Ramos (cell line): ENCODE results near the gene SPHK2.
"Not testable (repeated sequence)": the region's sequence is repeated elsewhere in the genome, so short reads cannot be mapped to it uniquely, and the experiment has no call there.

Experiments
- in situ Hi-C: fragments of 300-500 bp; cut with MboI; formaldehyde crosslinking; loops from one replicate; pipeline ENCODE4 v1.14.3; 2022; ENCODE audit warnings: low sequenced_read_pairs; ENCODE audit not compliant: unreplicated experiment

Gene SPHK2

DNA sequence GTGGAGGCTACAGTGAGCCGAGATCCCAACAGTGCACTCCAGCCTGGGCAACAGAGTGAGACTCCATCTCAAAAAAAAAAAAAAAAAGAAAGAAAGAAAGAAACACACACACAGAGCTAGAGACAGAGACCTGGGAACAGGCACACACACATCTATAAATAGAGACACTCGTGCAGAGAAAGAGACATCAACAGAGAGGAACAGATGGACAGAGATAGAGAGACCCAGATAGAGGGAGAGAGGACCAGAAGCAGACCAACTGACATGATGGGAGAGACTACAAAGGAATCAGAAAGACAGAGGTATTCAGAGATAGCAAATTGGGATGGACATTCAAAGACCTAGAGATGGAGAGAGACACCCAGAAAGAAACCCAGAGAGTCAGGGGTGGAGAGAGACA is 28.8 kb downstream of the SPHK2 start:
- in situ Hi-C loops: loop anchor here (10.0 kb wide), 1 partner anchor 317 kb away; the partner anchor contains the start of gene FTL

DNA sequence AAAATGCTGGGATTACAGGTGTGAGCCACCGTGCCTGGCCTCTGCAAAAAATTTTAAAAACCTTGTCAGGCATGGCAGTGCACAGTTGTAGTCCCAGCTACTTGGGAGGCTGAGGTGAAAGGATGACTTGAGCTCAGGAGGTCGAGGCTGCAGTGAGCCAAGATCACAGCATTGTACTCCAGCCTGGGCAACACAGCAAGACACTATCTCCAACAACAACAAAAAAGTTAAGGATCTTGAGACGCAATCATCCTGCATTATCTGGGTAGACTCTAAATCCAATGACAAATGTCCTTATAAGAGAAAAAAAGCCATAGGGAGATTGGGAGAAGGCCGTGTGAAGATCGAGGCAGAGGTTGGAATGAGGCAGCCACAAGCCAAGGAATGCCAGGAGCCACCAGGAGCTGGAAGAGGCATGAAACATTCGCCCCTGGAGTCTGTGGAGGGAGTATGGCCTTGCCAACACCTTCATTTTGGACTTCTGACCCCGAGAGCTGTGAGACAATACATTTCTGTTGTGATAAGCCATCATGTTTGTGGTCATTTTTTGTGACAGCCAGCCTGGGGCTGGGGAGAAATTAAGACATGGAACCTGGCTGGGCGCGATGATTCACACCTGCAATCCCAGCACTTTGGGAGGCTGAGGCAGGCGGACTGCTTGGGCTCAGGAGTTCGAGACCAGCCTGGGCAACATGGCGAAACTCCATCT is 31.8 kb downstream of the SPHK2 start:
- in situ Hi-C loops: no loop called here

DNA sequence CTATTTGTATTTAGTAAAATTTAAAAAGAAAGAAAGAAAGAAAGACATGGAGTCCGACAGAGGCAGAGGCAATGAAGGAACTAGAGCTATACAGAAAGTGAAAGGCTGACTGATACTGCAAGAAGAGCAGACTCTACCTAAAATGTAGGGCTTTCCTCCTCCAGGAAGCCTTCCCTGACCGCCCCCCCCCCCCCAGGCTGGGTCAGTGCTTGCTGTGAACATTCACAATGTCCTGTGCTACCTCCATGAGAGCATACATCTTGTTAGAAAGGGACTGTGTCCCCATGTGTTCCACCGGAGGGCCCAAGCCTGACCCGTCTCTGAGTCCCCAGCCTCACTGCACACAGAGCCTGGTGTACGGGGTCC is 32.4 kb downstream of the SPHK2 start:
- in situ Hi-C loops: no loop called here

DNA sequence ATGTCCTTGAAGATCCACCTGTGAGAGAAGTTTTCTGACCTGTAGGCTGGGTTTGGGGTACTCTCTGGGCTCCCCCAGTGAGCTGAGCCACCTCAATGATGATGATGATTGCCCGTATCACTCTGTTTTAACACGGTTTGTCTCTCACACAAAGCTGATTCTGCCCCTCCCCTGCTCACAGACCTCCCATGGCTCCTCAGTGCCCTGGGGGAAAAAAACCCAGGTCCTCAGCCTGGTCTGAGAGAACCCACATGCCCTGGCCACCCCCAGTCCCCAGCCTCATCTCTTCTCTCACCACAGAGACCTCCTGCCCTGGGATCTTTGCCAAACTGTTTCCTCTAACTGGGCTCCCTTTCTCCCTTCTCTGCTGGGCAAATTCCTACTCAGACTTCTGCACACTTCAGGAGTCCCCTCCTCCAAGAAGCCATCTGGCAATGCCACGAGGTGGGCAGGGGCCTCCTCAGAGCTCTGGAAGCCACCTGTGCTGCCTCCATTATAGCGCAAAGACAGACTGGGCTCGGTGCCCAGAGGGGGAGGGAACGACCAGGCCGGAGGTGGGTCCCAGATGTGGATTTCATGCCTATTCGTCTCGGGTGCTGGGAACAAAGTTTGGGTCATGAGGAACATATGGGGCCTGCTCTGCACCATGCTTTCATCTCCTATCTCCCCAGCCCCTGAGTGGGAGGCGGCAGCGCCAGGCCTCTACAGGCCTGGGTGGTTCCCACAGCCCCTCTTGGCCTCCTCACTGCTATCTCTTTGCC is 35.2 kb downstream of the SPHK2 start:
- in situ Hi-C loops: no loop called here

DNA sequence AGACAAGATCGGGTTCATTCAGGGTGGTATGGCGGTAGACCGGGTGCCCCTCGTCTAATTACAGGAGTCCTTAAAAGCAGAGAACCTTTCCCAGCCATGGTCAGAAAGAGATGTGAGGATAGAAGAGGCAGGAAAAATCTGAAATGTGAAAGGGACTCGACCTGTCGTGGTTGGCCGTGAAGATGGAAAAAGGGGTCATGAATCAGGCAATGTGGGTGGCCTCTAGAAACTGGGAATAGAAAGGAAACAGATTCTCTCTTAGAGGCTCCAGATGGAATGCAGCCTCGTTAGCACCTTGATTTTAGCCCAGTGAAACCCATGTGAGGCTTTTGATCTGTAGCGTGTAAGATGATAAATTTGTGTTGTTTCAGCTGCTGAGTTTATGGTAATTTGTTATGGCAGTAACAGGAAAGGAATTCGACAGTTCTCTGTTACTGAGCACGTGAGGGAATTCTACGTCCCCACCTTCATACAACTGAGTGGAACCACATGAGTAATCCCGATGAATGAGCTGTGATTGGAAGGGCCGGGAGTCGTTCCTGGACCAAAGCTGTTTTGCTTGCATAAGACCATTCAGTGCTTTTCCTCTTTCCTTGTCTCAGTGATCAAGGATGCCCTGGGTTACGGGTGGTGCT is 37.7 kb downstream of the SPHK2 start:
- in situ Hi-C loops: no loop called here

DNA sequence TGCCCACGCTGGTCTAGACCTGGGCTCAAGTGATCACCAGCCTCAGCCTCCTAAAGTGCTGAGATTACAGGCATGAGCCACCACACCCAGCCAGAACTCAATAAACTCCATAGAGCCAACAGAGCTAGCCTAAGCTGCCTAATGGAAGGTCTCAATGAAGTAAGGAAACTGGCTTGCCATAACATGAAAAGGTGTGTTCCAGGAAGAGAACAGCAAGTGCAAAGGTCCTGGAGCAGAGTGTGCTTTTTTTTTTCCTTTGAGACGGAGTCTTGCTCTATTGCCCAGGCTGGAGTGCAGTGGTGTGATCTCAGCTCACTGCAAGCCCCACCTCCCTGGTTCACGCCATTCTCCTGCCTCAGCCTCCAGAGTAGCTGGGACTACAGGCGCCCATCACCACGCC is 38.5 kb downstream of the SPHK2 start:
- in situ Hi-C loops: not testable (repeated sequence)

DNA sequence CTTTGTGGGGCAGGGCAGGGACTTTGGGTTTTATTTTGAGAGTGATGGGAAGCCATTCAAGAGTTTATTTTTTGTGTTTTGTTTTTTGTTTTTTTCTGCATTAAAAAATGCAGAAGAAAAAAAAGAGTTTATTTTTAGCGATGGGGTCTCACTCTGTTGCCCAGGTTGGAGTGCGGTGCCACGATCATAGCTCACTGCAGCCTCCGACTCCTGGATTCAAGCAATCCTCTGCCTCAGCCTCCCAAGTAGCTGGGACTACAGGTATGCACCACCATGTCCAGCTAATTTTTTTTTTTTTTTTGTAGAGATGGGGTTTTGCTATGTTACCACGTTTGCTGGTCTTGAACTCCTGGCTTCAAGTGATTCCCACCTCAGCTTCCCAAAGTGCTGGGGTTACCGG is 39.2 kb downstream of the SPHK2 start:
- in situ Hi-C loops: no loop called here

DNA sequence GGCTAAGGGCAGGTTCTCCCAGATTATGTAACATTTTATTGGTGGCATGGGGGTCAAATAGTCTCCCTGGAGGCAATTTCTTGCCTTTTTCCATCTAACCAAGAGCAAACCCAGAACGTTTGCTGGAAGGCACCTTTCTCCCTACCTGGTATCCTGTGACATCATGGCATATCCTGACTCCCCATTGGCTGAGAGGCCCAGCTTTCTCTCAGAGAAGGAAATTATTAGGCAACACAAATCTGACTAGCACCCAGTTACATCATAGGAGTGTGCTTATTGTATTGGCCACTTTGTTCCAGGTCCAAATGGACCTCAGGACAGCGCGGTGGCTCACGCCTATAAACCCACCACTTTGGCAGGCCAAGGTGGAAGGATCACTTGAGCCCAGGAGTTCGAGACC is 40.5 kb downstream of the SPHK2 start:
- in situ Hi-C loops: no loop called here

DNA sequence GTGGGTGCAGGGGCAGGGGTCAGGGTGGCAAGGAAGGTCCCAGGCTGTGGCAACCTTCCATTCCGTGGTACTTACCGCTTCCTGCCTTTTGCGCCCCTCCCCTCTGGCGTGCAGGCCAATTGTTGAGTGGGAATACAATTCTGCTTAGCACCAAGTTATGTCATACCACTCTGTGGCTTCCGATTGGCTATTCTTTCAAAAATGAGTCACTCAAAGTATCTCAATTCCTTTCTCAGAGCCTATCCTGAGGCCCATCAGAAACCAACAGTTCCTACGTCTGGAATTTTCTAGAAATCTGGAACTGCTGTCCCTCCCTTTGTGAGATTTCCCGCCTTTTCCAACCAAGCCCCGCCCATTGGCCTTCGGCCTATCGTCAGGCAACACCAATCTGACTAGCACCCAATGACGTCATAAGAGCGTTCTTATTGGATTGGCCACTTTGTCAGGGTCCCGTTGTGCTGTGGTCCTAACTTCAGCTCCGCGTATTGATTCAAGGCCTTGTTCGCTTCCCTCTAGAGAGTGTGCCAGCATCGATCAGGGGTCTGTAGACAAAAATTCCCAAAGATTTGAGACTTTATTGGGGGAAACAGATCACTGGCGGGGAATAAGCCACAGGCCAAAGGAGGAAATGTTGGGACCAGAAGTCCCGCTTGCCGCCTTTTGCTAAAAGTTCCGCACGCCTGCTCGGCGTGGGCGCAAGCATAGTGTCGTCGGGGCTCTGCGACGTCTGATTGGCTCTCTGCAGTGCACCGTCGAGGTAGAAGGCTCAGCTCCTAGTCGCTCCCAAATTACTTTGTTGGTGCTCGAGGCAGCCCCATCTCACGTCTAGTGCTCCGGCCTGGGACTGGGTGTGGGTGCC is 41.8 kb downstream of the SPHK2 start:
- in situ Hi-C loops: no loop called here

DNA sequence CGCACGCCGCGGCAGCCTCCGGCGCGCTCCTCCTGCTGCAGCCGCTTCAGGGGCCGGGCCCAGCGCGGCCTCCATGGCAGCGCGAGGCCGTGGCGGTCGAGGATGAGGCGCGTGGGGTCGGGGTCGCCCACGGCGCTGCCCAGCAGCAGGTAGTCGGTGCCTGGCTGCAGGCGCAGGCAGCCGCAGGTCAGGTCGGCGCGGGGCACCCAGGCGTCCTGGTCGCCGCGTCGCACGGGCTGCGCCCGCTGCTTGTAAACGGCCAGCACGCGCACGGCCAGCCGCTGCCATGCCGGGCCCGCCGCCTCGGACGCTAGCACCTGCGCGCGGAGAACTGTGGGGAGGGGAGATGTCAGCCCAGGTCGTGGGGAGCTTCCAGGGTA is 42.4 kb downstream of the SPHK2 start:
- in situ Hi-C loops: no loop called here

DNA sequence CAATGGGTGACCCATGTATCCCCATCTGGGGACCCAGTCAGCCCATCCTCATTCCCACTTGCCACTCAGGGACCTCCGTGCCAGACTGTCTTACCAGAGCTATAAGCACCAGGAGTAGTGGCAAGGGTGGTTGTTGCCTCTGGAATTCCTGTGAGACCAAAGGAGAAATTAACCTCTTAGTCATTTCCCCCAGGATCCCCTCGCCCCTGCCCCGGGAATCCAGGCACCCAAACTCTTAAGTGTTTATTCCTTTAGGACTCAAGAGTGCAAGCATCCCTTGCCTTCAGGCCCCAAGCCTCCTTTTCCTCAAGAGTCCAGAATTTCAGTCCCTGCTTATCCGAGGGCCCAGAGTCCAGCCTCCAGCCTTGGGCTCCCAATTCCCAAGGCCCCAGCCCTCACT is 44.4 kb downstream of the SPHK2 start:
- in situ Hi-C loops: no loop called here

DNA sequence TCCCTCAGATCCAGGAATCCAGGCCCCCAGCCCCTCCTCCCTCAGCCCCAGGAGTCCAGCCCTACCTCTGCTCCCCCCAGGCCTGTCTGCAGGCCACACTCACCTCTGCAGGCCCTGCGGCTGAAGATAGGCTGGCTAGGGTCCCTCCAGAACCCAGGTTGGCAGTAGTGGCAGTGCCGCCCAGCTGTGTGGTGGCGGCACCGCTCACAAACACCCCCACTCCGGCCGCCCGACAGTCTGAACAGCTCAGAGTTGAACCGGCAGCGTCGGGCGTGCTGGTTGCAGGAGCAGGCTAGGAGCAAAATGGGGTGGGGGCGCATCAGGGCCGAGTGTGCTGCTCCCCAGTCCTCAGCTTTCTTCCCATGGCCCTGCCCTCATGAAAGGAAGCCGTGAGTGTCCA is 45.2 kb downstream of the SPHK2 start:
- in situ Hi-C loops: no loop called here

DNA sequence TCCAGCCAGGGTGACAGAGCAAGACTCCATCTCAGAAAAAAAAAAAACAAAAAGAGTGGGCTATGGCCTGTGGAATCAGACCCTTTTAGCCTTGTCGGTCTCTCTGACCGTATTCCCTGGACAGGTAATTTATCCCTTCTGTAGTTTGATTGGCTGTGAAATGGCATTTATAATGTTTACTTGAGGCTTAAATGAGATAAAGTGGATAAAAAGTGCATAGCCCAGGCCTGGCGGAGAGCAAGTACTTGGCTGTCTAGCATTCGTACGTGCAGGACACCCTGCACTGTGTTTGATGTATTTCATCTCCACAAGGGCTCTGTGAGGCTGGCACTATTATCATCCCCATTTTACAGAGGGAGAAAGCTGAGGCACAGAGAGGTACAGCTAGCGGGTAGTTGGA is 46.5 kb downstream of the SPHK2 start:
- in situ Hi-C loops: no loop called here

DNA sequence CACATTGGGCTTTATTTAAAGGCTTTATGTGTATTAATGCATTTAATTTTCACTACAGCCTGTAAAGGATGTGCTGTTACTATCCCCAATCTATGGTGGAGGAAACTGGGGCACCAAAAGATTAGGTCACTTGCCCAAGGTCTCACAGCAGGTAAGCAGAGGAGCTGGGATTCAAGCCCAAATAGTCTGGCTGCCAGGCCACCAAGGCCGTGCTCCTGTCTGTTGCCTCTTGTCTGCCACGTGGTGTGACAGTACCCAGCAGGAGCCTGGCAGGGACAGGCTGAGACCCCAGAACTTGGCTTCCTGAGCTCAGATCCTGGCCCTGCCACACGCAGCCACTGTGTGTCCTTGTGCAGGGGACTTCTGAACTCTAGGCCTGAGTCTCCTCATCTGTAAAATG is 49.0 kb downstream of the SPHK2 start:
- in situ Hi-C loops: no loop called here

DNA sequence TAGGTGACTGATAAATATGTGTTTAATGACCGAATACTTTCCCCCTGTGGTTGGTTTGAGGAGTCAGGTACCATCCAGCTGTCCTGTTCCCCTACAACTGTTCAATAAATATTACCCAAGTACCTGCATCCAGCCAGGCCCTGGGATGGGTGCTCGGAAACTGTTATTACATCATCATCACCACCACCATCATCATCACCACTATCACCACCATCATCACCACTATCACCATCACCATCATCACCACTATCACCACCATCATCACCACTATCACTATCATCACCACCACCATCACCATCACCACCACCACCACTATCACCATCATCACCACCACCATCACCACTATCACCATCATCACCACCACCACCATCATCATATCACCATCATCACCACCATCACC is 49.5 kb downstream of the SPHK2 start:
- in situ Hi-C loops: no loop called here

DNA sequence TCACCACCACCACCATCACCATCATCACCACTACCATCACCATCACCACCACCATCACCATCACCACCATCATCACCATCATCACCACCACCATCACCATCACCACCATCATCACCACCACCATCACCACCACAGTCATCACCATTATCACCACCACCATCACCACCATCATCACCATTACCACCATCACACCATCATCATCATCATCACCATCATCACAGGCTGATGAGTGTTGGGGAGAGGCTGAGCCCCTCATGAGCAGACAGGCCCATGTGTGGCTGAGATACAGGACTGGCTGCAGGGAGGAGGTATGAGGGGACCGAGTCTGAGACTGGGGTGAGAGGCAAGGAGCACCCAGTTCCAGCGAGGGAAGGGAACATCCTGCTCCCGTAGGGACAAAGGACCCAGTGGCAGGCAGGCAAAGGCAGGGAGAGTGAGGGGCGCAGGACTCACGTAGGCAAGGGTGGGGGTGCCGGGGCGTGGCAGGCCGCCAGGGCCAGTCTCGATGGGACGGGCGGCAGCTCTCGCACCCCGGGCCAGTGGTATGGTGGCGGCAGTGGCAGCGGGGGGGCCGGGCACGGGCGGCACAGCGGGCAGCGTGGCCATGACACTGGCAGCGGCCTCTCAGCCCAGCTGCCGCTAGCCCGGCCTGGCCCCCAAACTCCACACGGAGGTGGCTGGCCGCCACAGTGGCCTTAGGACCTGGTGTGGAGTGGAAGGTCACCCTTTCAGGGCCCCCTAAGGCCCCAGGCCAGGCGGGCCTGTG is 50.8 kb downstream of the SPHK2 start:
- in situ Hi-C loops: no loop called here

DNA sequence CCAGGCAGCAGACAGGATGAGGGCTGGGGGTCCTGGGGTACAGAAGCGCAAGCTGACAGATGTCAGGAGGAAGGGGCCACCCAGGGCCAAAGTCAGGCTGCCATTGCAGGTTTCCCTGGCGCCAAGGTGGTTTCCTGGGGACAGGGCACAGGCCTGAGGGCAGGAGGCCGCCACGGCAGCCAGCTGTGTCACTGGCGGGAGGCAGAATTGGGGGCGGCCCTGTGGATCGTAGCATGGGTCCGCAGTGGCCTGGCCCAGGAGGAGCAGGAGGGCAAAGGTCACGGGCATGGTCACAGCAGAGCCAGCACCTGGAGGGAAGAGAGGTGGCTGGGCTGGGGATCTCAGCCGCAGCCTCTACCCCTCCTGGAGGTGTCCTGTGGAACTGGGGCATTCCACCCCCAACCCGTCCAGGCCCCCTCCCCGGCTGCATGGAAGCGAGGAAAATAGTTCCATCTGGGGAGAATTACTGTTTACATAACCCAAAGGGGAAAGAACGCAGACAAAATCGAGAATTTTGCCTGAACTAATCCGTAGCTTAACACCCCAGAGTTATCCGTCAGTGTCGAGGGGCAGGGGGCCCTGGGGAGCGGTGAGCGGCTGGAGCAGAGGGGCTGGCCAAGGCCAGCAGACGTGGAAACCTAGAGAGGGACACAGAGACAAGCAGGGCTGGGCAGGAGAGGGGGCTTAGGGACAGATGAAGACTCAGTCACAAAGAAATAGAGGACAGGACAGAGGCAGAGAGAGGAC is 51.6 kb downstream of the SPHK2 start:
- in situ Hi-C loops: no loop called here

DNA sequence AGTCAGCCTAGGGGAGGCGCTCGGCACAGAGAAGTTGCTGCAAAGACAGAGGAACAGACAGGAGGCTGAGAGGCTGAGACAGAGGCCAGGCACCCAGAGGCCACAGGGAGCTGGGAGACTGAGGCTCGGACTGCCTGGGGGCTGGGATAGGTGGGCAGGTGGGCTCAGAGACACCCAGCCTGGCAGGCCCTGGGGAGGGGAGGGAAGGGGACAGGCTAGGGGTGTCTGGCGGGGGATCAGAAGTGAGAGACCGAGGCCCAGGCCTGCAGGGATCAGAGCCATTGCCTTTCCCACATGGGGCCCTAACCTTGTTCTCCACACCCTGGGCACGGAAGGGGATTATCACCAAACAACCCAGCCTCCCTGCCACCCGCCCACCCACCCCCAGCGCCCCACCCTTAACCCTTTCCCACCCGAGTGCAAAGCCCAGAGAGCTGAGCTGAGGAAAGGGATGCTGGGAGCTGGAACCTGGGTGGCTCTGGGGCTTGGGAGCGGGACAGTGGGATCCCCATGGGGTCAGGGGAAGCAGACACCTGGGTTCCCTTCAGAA is 52.2 kb downstream of the SPHK2 start:
- in situ Hi-C loops: no loop called here

DNA sequence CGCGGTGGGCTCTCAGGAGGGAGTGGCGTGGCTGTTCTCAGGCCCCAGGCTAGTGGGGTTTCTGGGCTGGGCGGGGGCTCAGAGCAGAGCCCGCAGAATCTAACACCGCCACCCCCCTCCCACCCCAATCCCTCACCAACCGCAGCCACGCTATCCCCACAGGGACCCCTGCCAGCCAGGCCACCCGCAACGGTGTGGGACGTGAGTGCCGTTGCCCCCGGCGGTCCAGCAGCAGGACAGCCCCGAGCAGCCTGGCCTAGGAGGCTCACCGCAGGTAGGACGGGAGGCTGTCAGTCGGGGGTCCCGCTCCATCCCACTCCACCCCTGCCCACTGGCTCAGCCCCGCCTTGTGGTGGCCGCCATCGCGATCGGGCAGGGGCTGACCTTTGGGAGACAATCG is 53.7 kb downstream of the SPHK2 start, which contains the start of gene NTN5:
TSS of gene NTN5 (minus strand) at position 24 of the 400 bp plus-strand sequence. CDS start 2,031 bp downstream, outside the sequence.
- in situ Hi-C loops: no loop called here
